Measurements from ENCODE around the gene CDK11B. TPM values are rescaled to one million over a fixed set of nuclear protein-coding genes. Genes with fewer than 3 reads are reported as not detected.

CDK11B gene
- total RNA-seq, 2 donors from 2014 or later = 31.8 to 44.7 TPM

- H3K27ac ChIP-seq = no peak within 1 kb of the TSS
- TF ChIP-seq, protein P1, sequence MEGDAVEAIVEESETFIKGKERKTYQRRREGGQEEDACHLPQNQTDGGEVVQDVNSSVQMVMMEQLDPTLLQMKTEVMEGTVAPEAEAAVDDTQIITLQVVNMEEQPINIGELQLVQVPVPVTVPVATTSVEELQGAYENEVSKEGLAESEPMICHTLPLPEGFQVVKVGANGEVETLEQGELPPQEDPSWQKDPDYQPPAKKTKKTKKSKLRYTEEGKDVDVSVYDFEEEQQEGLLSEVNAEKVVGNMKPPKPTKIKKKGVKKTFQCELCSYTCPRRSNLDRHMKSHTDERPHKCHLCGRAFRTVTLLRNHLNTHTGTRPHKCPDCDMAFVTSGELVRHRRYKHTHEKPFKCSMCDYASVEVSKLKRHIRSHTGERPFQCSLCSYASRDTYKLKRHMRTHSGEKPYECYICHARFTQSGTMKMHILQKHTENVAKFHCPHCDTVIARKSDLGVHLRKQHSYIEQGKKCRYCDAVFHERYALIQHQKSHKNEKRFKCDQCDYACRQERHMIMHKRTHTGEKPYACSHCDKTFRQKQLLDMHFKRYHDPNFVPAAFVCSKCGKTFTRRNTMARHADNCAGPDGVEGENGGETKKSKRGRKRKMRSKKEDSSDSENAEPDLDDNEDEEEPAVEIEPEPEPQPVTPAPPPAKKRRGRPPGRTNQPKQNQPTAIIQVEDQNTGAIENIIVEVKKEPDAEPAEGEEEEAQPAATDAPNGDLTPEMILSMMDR (IDR thresholded peaks at IDR 0.05) = no peak
- intact Hi-C loops (cut with DNase I) = no loop called here
- no peak for DNase-seq
- peaks cover 4% of the 10 kb centered on the region for H3K4me1 ChIP-seq
- no peaks in the 10 kb centered on the region for H3K9me3 ChIP-seq
- H3K4me3 ChIP-seq = peak within 1 kb of the TSS; percentile 32
- peaks cover 31% of the 10 kb centered on the region for H3K27me3 ChIP-seq
- no peaks in the 10 kb centered on the region for H3K36me3 ChIP-seq
- H3K9ac ChIP-seq (ENCODE audit: low read depth in 2 of 2, low read length in 2 of 2) = peak within 1 kb of the TSS in 1 of 2 donors; percentile 12
Observed at GRCh38 chr1:1599935-1600860, 58.6 kb downstream of the CDK11B start, which contains the start of gene FNDC10. Gene FNDC10 (minus strand): TSS chr1:1600135. CDS start chr1:1600015, 120 bp downstream.

GRCh38 chr1:1599030-1599934, 59.5 kb downstream of the CDK11B start:
- no peak for DNase-seq
- H3K9me3 ChIP-seq = no peaks in the 10 kb centered on the region
- intact Hi-C loops (cut with DNase I) = no loop called here
- H3K9ac ChIP-seq (ENCODE audit: low read depth in 2 of 2, low read length in 2 of 2) = no peak overlapping the region
- no peaks in the 10 kb centered on the region for H3K36me3 ChIP-seq
- H3K27ac ChIP-seq = no peak overlapping the region
- H3K27me3 ChIP-seq = peaks cover 31% of the 10 kb centered on the region
- TF ChIP-seq, protein P1 (IDR thresholded peaks at IDR 0.05) = no peak
- H3K4me1 ChIP-seq = peaks cover 4% of the 10 kb centered on the region
- peak overlapping the region; percentile 15 for H3K4me3 ChIP-seq

DNA sequence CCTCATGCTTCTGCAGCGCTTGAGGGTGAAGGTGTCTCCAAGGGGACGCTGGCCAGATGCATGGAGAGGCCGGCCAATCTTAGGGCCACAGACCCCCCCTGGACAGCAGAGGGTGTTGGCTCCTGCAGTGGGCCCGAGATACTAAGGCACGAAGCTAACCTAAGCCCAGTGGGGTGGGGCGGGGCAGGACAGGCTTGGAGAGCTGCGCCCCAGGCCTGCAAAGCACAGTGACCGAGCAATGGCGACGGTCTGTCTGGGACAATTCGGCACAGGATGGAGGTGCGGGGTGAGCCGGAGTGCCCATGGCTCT, 60.1 kb downstream of the CDK11B start:
- TF ChIP-seq, protein P1 (IDR thresholded peaks at IDR 0.05) = no peak
- H3K27ac ChIP-seq = no peak overlapping the region
- H3K4me1 ChIP-seq = peaks cover 4% of the 10 kb centered on the region
- no peak for DNase-seq
- H3K27me3 ChIP-seq = peaks cover 31% of the 10 kb centered on the region
- H3K9me3 ChIP-seq = no peaks in the 10 kb centered on the region
- H3K36me3 ChIP-seq = no peaks in the 10 kb centered on the region
- H3K9ac ChIP-seq (ENCODE audit: low read depth in 2 of 2, low read length in 2 of 2) = no peak overlapping the region
- intact Hi-C loops (cut with DNase I) = no loop called here
- no peak overlapping the region for H3K4me3 ChIP-seq

- Histone ChIP-seq H3K9ac (ENCODE audit: low read depth in 2 of 2, low read length in 2 of 2) (no peak overlapping the region), H3K4me1 (peaks cover 4% of the 10 kb centered on the region), H3K27me3 (peaks cover 31% of the 10 kb centered on the region), H3K9me3 (no peaks in the 10 kb centered on the region), H3K27ac (no peak overlapping the region), H3K4me3 (no peak overlapping the region), H3K36me3 (no peaks in the 10 kb centered on the region)
- intact Hi-C loops (cut with DNase I) = no loop called here
- TF ChIP-seq, protein P1 (IDR thresholded peaks at IDR 0.05) = no peak
- DNase-seq = no peak
Observed at GRCh38 chr1:1598051-1598719, 60.6 kb downstream of the CDK11B start.

All from colonic mucosa (tissue), 4 donors.